SW480 (cell line): ENCODE results near the gene TRIO.

ENCODE experiments used
- DNase-seq: peaks from one replicate; pipeline ENCODE4 v3.0.0-alpha.2; 2016; ENCODE audit warnings: low spot score

TRIO gene

DNA sequence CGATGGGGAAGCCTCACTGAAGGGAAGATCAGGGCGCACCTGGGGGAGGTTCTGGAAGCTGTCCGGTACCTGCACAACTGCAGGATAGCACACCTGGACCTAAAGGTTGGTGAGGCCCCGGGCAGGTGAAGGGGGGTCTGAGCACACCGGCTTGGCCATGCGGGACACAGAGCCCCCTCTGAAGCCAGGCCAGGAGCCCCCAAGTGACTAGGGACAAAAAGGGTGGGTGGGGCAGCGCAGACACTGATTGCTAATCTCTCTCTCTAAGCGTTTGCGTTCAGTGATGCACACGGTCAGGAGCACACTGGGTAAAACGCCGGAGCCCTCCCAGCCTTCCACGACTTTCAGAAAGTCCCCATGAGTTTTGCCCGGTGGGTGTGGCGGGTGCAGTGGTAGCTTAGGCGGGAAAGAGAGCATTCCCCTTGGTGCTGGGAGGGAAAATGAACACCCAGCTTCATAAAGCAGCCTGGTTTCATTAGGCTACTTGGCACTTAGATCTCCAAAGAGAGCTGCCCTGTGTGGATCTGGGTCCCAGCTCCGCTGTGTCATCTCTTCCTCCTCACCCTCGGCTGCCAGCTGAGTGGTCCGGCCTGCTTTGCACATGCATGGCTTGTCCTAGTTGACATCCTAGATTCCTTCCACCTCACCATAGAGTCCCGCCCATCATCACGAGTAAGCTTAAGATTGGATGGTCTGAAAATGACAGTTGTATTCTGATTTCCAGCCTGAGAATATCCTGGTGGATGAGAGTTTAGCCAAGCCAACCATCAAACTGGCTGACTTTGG is 364.2 kb downstream of the TRIO start:
- DNase-seq = no peak

DNA sequence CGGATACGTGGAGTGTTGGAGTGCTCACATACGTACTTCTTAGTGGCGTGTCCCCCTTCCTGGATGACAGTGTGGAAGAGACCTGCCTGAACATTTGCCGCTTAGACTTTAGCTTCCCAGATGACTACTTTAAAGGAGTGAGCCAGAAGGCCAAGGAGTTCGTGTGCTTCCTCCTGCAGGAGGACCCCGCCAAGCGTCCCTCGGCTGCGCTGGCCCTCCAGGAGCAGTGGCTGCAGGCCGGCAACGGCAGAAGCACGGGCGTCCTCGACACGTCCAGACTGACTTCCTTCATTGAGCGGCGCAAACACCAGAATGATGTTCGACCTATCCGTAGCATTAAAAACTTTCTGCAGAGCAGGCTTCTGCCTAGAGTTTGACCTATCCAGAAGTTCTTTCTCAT is 364.9 kb downstream of the TRIO start:
- no peak for DNase-seq

DNA sequence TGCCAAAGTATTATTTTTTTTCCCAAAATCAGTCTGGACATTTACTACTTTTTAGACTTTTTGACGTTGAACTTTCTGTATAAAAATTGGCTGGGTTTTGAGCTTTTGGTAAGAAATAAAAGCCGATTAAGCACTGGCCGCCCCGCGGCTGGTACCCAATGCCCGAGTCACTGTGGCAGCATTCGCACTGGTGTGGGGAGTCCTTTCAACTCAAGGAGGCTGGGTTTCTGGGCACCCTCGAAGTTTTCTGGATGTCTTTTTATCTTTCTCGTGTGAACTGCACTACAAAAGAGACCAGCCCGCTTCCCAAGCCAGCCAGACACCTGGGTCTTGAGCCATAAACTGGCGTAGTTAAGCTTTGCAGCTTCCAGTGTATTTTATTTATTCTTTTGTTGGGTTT is 366.4 kb downstream of the TRIO start:
- no peak for DNase-seq

DNA sequence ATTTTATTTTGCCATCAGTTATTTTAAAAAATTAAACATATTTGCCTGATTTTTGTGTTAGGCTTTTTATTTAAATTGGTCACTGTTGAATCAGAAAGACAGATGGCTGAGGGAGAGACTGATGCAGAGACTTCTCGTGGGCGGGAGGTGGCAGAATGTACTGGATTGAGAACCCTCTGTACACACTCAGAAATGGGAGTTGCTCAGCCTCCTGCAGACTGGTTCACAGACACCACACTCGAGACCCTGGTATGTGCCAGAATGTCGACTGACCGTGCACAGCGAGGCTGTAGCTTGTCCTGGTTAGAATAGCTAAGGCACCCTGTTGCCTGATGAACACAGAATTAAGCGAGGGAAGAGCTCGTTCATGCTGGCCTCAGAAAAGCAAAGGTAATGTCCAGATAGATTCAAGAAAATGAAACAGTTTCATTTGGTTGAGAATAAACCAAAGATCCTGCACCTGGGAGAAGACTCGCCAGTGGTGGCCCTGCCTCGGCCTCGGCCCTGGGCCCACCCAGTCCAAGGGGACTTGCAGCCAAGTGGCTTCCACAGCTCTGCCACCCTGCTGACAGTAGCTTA is 367.1 kb downstream of the TRIO start:
- DNase-seq = no peak

DNA sequence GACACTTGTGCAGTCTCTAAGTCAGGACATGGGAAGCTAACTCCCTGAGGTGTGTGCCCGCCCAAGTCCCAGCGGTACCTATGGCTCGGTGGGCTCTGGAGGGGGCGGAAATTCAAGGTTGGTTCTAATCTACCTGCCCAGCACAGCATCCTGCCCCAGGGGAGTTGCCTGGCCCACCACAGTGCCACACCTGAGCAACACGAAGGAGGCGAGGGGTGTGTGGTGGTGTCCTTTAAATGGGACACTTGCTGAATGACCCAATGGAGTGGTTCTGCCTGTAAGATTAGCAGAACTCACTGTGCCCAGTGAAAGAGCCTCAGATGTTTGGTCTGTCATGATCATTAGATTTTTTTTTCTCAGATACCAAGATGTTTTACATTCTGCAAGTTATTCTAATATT is 367.7 kb downstream of the TRIO start:
- DNase-seq = no peak

DNA sequence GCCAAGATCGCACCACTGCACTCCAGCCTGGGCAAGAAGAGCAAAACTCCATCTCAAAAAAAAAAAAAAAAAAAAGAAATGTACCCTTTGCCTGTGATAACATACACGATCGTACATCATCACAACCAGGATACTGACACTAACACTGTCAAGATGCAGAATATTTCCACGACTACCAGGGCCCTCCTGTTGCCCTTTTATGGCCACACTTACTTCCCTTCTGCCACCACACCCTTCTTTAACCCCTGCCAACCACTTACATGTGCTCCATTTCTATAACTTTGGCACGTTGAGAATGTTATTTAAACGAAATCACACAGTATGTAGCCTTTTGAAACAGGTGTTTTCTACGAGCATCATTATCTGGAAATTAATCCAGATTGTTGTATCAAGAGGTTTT is 369.4 kb downstream of the TRIO start:
- no peak for DNase-seq

DNA sequence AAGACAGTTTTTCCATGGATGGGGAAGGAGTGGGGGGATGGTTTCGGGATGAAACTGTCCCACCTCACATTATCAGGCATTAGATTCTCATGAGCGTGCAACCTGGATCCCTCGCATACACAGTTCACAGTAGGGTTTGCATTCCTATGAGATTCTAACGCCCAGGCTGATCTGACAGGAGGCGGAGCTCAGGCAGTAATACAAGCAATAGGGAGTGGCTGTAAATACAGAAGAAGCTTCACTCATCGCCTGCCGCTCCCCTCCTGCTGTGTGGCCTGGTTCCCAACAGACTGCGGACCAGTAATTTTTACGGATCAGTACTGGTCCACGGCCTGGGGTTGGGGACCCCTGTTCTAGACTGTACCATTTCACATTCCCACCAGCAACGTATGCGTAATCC is 370.1 kb downstream of the TRIO start:
- DNase-seq = peak; percentile 22

DNA sequence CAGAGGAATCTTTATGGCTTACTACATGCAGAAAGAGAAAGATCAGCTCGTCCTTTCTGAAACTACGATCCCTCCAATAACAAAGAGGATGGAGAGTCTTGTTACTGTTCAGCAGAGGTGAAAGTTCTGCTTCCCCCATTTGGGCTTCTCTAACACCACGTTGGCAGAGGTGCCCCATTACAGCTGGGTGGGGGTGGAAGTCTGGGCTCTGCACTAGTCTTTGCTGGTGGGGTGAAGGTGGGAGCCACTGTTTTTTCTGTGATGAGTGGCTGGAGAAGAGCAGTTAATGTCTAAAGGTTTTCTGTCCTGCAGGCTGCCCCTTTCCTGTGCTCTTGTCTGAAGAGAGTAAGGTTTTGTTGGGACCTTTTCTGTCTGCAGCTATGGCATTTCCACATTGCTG is 373.8 kb downstream of the TRIO start:
- no peak for DNase-seq

DNA sequence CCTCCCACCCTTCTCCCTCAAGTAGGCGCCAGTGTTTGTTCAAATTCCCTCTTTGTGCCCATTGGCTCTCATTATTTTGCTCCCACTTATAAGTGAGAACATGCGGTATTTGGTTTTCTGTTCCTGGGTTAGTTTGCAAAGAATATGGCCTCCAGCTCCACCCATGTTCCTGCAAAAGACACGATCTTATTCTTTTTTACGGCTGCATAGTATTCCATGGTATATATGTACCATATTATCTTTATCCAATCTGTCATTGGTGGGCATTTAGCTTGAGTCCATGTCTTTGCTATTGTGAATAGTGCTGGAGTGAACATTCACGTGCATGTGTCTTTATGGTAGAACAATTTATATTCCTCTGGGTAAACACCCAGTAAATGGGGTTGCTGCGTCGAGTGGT is 375.5 kb downstream of the TRIO start:
- no peak for DNase-seq

DNA sequence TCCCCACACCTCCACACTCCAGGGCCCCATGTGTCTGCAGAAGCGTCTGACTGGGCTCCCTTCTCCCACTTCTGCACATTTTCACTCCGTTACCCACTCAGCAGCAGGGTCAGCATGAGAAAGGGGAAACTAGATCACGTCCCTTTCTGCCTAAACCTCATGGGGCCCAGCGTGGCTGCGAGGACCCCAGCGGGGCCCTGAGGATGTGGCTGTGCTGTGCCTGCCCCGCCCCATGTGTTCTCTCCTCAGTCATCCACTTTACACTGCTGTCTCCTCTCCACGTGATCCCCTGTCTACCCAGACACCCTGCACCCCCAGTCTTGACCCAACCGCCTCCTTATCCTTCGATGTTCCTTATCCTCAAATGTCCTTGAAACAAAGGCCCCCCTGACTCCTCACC is 378.6 kb downstream of the TRIO start:
- DNase-seq = no peak

DNA sequence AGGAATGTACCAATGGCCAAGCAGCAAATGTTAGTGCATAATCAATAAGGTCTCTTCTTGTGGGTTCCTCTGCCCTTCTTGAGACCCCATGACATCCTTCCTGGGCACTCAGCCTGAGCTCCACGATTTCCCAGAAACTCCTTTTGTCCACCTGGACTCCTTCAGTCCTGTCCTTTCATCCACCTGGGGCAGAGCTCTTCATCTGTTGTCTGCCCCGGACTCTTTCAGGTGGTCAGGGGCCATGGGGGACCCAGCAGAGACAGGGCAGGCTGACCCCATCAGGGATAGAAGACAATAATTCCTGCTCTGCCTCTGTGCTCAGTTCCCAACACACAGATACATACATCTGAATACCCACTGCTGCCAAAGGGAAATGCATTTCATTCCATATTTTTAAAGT is 379.6 kb downstream of the TRIO start:
- DNase-seq = no peak

DNA sequence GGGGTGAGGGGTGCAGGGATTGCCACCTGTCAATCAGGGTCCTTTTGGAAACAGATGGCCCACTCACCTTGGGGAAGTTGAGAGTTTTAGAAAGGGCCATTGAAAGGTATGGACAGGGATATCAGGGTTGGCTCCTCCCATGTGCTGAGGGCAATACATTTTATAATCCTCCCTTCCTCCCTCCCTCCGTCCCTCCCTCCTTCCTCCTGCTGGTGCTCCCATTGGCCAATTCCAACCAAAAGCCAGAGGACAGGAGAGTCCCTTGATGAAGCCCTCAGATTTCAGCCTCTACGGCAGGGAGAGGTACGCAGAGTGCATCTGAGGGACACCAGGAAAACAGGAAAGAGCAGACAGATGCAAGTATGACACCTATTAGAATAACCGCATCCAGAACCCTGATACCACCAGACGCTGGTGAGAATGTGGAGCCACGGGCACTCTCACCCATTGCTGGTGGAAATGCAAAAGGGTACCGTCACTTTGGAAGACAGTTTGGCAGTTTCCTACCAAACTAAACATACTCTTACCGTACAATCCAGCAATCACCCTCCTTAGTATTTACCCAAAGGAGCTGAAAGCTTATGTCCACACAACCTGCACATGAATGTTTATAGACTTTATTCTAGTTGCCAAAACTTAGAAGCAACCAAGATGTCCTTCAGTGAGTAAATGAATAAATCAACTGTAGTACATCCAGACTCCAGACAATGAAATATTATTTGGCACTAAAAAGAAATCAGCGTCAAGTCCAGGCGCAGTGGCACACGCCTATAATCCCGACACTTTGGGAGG is 380.3 kb downstream of the TRIO start:
- no peak for DNase-seq

DNA sequence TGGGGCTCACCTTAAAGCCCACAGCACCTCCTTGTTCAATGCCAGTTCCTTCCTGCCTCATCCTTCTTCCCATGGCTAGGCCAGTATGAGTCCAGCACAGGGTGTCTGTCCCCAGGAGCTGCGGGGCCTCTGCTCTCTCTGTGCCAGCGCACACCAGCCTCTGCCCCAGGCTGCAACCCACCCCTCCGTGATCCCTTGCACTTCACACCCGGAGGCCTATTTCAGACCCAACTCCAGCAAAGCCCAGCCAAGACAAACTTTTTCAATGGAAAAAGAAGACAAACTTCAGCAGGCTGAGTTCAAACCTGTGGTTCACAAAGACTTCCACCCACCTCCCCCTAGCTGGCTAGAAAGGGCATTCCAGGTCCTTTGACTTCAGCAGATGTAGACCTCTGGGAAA is 382.3 kb downstream of the TRIO start:
- no peak for DNase-seq

DNA sequence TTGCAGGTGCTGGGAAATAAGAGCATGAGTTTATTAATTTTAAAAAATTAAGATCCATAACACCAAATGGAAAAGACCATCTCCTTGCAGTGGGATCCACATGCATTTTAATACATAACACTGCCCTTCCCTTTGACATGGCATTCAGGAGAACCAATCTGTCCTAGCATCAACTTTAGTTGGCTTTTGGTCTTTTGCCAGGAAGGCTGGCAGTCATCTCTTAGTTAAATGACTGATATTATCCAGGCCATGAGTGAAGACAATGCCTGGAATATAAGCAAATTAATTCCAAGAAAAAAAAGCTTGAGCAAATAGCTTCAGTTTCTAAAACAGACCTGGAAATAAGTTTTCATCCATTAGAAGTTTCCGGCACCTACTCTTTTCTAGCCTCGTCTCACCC is 383.4 kb downstream of the TRIO start:
- DNase-seq = no peak

DNA sequence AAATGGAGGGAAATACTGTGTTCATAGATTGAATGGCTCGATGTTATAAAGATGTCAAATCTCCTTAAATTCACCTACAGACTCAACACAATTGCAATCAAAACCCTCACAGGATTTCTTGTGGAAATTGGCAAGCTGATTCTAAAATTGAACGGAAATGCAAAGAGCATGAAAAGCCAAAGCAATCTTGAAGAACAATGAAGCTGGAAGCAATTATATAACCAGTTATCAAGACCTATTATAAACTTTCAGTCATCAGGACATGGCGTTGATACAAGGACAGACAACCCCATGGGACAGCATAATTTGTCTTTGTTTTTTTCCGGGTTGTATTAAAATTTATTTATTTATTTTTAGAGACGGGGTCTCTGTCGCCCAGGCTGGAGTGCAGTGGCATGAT is 385.0 kb downstream of the TRIO start:
- no peak for DNase-seq

DNA sequence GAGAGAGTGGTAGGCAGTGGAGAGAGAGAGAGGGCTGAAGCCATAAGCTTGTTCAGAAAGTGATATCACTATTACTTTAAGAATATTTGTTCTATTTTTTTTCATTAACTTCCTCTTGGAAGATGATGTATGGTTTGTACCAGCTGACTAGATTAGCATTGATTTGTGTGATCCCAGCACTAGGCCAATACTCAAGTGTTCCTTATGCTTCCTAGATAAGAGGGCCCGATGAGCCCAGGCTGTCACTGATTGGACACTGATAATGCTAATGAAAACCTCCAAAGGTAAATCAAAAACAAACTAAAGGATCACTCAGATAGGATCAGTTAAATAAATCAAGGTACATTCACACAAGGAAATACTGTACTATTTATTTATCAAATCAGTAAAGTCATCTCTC is 385.8 kb downstream of the TRIO start:
- DNase-seq = no peak

DNA sequence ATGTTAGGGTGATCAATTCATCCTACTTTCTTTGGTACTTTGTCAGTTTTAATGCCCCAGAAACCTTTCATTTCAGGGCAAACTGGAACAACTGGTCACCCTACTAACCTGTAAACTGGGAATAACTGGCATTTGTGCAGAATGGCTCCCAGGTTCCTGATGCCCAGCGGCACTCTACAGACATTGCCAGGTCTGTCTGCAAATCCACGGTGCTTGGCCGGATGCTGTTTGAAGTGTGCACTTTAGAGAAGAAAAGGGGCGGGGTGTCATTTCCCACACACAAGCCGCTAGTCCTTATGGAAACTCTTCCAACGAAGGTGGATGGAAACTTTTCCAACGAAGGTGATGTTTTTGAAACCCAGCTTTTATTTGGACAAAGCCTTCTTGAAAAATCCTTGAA is 388.5 kb downstream of the TRIO start:
- no peak for DNase-seq

DNA sequence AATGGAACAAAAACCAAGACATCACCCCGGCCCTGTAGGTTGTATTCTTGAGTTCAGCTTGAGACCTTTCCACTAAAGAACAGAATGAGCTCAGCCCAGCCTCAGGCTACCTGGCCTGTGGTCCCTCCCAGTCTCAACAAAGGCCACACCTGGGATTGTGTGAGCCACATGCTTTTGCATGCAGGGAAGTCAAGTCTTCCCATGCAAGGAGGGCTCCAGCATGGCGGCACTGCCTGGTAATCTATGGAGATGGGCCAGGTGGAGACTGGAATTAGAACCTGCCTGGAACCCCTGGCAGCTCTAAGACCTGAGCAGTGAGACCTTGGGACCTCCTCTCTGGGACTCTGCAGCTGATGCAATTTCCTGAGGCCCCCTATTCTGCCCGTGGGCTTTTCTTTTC is 389.0 kb downstream of the TRIO start:
- DNase-seq = no peak

DNA sequence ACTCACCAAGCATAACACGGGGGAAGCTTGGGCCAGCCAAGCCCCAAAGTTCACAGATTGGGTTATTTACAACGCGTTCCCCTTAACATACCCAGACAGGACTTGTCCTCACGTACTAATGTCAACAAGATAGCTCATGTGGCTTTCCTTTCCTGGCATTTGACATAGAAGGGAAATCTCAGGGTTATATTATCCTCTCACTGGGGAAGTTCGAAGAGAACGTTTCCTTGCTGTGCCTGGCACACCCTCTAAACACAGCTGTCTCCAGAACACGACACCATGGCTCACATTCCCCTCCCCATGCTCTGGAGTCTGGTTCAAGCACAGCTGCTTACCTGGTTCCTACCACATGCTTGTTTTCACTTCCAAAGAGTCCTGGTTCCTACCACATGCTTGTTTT is 391.6 kb downstream of the TRIO start:
- DNase-seq = no peak

DNA sequence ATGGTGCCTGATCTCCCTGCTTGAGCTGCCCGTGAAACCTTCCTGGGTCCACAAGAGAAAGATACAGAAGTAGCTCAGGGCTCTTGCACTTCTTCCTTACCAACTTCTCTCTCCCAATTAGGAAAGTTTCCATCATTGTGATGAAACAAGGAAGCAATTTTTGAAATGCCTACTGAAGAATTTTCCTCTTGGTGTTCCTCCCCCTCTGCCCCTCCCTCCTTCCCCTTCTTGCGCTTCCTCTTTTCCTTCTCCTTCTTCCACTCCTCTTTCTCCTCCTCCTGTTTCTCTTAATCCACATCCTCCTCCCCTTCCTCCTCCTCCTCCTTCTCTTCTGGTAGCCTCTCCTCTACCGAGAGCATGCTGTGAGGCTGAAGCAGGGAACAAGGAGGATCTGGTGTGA is 402.2 kb downstream of the TRIO start:
- DNase-seq = no peak

DNA sequence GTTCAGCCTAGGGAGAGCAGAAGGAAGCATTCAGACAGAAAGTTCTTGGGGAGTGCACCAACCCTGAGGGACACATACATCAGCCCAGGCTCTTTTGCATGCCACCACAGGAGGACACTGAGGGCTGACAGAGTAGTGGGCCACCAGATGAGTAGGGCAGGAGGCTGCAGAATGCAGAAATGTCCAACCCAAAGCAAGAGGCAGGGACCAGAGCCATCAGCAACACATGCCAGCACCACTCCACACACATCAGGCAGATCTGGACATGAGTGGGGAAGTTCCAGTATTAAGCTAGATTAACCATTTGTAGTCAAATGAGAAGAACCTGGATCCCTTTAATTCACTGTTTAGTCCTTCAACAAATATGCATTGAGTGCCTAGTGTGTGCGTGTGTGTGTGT is 402.7 kb downstream of the TRIO start:
- no peak for DNase-seq

DNA sequence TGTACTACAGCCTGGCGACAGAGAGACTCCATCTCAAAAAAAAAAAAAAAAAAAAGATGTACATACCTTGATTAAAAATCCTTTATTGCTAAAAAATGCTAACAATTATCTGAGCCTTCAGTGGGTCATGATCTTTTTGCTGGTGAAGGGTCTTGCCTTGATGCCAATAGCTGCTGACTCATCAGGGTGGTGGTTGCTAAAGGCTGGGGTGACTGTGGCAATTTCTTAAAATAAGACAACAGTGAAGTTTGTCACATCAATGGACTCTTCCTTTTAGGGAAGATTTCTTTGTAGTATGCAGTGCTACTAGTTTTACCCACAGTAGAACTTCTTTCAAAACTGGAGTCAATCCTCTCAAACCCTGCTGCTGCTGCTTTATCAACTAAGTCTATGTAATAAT is 404.5 kb downstream of the TRIO start:
- DNase-seq = no peak

DNA sequence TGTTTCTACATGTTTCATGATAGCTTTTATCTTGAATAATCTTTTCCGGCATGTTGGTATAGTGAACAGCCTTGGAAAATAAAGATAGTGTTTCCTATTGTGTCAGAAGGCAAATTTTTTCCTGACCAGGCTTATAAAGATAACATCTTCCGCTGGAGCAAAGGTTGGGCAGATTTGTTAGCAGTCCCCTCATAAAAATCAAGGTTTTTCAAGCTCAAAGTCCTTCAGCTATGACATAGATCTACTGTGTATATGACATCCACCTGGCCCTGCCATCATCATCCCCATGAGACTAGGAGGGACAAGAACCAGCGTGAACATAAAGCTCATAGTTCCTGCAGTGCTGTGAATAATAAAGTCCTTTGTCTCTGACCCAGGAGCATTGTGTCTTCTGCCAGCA is 408.1 kb downstream of the TRIO start:
- DNase-seq = no peak
